HG02943 (cell line): Measurements from ENCODE around the gene MYOF.
"Not testable (repeated sequence)": the region's sequence is repeated elsewhere in the genome, so short reads cannot be mapped to it uniquely, and the experiment has no call there.

Source experiments
- ATAC-seq: cut with Tn5 transposase; IDR thresholded peaks from one replicate; pipeline ENCODE4 v1.9.1; 2021; ENCODE audit warnings: mild to moderate bottlenecking, low read depth, moderate library complexity; ENCODE audit not compliant: unreplicated experiment

The MYOF gene

DNA sequence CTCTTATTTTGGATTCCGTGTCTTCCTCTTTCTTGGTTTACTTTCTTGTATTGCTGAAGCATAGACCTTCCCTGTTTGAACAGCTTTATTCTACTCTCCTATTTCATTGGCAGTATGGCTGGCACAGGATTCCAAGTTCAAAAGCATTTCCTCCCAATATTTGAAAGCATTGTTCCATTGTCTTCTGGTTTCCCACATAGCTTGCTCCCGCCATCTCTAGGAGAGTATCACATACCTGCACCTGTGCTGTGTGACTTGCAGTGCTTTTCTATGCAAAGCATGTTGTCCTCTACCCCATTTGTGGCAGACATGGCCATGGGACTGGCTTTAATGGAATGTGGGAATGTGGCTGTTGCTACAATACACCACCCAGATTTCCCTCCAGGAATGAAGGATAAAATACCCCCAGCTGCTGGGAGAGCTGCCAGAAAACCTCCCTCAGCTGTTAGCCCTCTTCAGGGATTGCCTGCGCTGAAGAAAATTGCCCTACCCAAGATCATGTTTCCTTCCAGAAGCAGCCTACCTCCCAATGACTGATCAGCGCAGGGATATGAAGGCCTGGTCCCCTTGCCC is 6.9 kb upstream of the MYOF start:
- no peak for ATAC-seq

DNA sequence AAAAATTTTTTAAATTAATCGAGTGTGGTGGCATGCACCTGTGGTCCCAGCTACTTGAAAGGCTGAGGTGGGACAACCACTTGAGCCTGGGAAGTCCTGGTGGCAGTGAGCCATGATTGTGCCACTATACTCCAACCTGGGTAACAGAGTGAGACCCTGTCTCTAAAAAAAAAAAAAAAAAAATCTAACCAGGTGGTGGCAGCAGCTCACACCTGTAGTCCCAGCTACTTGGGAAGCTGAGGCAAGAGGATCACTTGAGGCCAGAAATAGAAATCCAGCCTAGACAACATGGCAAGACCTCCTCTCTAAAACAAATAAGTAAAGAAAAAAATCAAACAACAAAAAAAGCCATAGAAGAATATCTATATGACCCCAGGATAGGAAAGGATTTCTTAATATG is 3.6 kb upstream of the MYOF start:
- ATAC-seq: no peak

DNA sequence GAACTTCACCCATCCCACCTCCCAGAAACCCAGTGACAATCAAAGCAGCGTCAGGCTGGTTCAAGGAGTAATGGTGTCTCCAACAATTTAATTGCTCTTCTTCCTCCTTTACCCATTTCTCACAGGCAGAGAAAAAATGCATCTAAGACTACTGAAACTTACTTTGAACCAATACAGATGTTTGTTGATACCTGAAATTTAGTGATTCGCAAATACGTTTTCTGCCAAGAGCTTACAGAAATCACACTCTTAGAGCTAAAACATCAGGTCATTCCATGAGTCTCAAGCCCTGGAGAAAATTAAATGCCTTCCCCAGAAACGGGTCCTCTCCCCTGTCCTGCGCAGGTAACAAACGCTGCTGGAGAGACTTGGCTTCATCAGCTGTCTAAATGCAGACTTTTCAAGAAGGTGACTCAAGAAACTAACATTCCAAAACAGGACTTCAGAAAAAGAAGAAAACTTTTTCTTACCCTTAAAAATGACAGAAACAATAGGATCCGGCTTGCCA is 443 bp downstream of the MYOF start:
- ATAC-seq: no peak

DNA sequence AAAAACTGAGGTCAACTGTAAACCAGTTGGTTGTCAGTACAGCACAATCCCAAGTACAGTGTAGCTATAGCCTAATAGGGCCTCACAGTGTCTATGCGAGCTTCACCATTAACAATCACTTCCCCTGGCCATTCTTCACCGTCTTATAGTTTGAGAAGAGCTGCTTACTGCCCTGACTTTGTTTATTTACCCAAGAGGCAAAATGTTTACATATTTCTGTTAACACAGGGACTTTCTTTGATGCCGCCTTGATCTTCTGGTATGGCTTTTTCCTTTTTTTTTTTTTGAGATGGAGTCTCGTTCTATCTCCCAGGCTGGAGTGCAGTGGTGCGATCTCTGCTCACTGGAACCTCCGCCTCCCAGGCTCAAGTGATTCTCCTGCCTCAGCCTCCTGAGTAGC is 3.3 kb downstream of the MYOF start:
- ATAC-seq: no peak

DNA sequence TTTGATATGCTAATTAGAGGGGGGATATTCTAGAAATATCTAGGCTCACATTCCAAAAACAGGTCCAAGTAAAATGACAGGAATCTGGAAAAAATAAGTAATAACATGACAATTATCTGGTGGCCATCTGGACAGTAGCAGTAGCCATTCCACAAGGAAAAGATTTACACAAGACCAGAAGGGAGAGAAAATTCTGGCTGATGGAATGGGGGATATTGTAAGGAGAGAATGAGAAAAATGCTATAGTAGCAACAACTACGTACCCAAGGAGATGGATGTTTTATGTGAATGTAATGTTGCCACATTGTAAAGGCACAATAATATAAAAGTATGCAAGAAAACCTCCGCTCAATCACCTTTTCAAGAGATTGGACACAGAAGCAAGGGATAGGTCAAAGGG is 5.4 kb downstream of the MYOF start:
- no peak for ATAC-seq

DNA sequence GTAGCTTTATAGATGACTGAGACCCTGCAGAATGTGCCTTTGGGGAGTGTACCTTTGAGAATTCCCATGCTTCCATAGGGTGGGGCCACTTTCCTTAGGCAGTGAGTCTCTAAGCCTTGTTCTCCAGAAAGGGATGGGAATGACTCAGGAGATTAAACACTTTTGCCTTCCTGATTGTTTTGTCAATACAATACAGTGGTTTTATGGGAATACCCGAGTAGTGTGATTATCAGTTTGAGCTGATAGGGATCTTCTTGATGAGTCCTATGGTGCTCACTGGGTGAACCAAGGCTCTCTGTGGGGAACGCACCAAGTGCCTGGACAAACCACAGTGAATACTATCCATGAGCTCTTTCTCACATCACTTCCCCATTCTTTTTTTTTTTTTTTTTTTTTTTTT is 6.3 kb downstream of the MYOF start:
- no peak for ATAC-seq

DNA sequence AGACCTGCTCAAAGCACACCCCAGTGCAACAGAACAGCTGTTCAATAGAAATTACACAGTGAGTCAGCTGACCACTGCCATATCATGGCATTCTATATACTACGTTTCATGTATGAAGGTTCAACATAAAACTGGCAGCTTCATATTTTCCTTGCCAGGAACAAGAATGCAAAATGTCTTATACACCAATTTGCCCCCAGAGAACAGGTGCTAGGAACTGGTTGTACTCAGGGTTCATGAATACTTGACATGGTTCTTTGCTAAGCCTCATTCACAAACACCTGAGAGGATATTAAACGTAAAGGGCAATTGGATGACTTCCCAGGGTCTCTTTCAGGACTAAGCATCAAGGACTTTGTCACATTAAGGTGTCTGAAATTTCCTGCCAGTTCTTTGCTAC is 6.9 kb downstream of the MYOF start:
- no peak for ATAC-seq

DNA sequence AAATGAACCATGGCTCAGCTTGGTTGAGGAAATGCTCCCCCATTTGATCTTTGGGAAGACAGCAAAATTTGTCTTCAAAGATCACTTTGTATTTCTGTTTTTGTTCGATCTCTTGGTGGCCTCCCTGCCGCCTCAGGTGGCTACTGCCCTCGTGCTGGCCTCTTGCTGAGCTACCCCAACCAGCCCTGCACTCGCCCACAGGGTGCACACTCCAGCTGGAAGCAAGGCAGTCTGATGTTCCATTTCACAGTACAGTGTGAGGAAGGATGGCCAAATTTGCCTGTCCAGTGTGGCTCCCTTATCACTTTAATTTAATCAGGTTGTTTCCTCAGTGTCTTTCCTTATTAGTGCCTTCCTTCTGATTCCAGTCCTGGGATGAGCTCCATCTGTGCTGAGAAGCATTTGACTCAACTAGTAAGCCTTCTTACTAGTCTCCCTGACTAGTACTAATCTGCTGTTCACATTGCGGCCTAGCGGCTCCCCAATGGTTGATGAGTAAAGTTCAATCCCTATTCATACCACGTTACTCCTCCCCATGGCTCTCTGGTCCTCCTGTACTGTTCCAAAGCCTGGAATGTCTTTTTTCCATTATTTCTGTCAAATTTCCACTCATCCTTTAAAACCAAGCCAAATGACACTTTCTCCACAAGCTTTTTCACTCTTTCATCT is 8.2 kb downstream of the MYOF start:
- no peak for ATAC-seq

DNA sequence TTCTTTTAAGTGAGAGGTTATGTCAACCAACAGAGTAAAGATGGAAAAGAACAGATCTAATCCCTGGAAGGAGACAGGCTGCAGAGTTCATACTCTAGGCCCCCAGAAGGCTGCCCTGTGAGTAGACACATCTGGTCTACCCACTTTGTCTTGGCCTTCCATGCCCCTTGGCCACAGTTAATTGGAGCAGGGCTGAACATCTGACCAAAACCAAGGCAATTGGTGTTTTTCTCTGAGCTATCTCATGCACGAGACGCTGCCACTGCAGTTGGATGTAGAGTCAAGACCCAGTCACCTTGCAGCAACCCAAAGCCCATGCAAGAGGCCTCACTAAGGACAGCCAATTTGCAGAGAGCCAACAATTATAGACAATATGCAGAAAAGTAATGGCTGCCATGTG is 9.0 kb downstream of the MYOF start:
- no peak for ATAC-seq

DNA sequence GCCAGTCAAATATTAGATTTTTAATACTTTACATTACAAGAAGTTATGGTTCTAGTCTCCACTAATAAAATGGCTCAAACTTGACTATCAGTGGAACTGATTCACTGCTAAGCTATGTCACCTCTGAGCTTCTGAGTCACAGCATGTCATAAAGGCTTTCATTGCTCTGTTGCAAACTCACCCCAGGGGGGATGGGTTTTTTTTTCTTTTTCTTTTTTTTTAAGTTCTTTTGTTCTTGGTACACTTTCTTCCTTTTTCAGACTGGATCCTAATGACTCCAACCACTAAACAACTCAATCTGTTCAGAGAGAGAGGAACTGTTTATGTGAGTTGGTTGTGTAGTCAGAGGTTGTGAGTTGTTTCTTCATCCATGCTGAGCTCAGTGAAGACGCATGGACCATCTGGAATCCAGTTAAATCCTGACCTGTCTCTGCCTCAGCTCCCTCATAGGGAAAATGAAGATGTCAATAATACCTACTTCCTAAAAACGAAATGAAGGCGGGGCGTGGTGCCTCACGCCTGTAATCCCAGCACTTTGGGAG is 11.0 kb downstream of the MYOF start:
- no peak for ATAC-seq

DNA sequence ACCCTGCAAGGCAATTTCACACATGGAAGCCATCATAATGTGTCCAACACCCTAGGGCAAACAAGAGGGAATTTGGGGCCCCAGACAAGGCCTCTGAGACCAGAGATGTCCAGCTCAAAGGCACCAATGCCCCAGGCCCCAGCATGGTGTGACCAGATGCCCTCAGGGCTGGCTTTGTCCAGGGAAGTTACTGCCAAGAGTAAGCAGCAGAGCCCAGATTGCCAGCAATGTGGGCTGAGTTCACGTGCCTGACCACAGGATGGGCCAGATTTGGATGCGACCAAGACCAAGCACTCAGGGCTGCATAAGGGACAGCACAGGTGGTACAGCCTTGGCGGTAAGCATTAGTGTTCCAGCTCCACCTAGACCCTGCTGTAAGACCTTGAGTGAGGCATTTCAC is 12.7 kb downstream of the MYOF start:
- no peak for ATAC-seq

DNA sequence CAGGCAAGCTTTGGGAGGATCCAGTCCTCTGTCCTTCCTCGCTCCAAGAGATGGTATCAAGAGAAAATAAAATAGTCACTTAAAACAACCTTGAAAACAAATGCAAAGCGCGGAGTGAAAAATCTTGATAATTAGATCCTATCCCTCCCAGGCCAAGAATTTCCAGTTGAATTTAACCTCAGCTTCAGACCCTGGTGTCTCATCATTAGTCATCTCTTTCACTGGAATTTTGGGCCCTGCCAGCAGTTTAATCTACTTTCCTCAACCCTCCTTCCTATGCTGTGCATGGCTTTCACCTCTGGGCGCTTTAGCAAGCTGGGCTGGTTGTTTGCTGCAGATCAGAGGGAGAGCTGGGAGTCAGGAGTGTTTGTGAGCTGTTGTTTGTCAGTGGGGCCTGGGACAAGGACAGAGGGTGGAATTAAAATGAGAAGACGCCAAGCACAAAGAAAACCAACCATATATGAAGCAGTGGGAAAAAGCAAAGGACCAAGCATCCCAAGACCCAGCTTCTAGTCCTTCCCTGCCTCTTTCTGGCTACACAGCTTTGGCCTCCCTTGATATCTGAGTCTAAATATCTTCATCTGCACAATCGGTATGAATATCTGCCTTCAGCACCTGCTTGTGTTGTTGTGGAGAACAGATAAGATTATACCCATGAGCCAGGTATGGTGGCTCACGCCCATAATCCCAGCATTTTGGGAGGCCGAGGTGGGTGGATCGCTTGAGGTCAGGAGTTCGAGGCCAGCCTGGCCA is 13.5 kb downstream of the MYOF start:
- no peak for ATAC-seq

DNA sequence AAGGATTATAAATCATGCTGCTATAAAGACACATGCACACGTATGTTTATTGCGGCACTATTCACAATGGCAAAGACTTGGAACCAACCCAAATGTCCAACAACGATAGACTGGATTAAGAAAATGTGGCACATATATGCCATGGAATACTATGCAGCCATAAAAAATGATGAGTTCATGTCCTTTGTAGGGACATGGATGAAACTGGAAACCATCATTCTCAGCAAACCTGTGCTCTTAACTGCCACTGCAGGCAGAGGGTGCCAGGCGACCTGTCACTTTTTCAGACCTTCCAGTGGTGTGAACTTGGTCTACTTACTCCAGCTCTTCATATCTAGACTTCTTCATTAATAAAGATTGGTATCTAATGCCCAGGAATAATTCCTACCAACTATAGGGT is 14.5 kb downstream of the MYOF start:
- not testable (repeated sequence) for ATAC-seq

DNA sequence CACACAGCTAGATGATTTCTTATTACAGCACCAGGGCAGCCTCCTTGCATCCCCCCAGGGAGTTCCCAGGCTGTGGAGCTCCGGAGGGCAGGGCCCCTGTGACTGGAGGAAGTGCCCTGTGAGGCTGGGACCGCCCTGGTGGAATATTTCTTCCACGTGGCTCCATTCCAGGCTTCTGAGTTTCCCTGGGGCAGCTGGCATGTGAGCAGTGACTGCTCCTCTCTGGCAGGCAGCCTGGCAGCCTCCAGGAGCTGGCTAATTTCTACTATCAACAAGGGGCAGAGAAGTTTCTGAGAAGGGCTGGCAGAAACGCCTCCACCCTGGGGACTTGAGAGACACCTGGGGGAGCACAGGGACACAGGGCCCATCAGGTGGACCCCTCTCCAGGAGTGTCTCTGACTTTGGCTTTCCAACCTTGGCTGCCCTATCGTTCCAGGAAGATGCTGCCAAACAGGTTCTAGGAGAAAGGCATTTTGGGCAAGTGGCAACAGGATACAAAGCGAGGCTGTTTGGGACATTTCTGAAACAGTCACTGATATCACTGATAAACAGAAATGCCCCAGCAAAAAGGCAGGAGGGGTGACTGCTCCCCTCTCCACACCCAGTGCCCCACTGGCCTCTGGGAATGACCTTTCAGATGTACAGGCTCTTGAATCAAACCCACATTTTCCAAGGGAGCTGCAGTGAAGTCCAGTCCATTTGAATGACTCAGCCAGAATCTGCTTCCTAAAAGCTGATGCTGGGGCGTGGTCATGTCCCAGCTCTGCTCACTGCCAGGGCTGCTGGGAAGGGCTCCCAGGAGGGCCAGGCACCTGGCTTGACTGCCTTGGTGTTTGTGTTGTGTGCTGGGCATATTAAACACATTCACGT is 16.1 kb downstream of the MYOF start:
- no peak for ATAC-seq

DNA sequence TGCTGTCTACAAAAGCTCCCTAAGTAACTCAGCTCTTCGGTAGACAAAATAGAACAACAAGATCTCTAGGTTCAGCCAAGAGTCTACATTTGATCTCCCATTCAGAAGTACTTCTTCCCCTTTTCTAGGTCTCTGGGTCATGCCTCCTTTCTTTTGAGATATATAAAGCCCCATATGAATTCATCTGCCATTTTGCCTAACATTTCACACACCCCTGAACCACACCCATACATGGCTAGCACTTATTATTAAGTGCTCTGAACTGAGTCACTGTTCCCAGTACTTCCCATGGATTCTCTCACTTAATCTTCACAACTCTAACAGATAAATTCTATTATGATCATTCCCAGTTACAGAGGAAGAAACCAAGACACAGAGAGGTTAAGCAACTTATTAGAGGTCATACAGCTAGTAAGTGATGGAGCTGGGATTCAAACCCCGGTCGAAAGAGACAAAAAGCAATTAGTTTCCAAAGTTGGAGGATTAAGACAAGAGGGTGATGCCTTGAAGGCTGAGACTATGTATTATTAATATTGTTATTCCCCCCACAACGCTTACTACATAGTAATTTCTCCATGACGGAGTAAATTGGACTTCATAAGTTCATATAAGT is 17.3 kb downstream of the MYOF start:
- no peak for ATAC-seq

DNA sequence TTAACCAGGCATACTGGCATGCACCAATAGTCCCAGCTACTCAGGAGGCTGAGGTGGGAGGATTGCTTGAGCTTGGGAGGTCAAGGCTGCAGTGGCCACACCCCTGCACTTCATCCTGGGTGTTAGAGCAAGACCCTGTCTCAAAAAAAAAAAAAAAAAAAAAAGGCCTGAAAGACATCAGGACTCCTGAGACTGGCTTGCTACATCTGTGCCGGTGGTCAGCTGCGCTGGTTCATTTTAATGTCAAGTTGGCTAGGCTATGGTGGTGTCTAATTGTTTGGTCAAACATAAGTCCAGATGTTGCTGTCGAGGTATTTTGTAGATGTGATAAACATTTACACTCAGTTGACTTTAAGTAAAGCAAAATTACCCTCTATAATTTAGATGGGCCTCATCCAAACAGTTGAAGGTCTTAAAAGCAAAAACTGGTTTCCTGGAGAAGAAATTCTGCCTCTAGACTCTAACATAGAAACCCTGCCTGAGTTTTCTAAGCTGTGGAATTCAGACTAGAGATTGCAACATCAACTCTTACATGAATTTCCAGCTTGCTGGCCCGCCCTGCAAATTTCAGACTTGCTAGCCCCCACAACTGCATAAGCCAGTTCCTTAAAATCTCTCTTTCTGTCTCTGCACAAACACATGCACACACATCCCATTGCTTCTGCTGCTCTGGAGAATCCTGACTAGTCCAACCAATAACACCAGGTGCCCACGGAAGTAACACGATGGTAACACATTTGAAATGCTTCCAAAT is 18.2 kb downstream of the MYOF start:
- ATAC-seq: no peak

DNA sequence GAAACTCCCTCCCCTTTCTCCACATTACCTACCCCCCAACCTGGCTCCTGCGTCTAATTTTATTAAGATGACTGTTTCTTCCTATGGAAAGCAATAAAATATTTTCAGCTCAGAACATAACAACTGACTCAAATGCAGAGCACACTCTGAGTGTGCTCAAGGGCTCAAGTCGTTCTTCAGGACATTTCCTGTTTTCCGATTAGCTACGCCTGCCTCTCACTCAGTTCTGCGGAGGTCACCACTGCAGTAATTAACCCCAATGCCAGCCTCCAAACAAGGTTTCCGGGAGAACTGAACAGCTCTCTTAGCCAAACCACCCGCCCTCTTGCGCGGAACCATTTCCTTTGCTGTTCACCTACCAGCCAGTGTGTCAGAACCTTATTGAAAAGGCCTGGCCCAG is 19.3 kb downstream of the MYOF start:
- ATAC-seq: no peak

DNA sequence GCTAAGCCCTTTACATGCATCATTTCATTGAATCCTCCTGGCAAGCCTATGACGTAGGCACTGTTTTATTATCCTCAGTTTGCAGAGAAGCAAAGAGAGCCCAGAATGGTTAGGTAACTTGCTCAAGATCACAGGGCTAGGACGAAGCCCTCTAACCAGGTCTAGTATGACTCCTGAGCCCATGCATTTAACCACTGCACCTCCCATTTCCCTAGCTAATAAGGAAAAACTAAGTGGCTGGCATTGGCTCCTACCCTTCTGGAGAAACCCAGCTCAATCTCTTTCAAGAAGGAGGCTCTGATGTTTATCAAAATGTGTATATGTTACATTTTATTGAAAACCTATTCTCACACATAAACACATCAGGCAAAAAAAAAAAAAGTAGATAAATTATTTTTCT is 19.8 kb downstream of the MYOF start:
- no peak for ATAC-seq

DNA sequence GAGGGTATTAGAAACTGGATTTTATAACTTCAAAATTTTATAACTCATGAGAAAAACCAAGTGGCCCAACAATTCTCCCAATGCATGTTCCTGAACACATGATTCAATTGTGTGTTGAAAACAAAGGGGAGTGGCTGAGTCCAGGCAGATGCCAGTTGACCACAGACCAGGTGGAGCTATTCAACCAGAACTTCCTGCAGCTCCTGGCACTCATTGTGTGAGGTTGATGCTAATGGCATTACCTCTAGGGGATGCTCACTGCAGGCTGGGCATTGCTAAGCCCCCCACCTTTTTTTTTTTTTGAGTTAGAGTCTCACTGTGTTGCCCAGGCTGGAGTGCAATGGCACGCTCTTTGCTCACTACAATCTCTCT is 20.3 kb downstream of the MYOF start:
- no peak for ATAC-seq
